CD4-positive, alpha-beta T cell treated with Interleukin-1 beta for 1 hour (primary cell): Measurements from ENCODE around the gene MYLK.

Experiments used
- DNase-seq, 2 donors: peaks; one replicate each; pipeline ENCODE4 v3.0.0-alpha.2; 2020 to 2022

MYLK gene

DNA sequence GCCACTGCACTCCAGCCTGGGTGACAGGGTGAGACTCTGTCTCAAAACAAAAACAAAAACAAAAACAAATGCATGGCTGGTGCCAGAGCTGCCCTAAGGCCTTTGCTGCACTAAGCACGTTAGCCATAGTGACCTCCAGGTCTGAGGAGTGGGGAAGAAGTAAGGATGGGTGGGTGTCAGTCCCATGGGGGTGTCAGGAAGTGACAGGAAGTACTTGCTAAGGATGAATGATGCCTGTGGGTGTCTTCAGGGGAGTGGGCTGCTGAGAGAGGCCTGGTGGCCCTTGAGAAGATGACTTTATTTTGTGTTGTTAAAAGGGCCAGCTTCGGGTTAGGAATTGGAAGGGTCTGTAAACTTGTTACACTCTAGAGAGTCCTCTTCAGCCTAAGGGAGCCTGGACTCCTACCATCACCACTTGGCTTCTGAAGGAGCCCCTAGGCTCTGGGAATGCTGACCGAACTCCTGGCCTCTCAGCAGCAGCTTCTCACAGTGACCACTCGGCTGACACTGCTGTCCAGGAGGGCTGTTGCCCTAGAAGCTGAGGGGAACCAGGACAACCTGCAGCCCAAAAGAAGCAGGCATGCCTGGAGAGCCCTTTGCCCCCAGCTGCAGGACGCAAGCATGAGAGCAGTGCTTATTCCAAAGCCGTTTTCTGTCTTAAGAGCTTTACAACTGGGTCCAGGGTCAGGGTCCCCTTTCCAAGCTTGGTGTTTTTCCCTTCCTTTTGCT lies 116.4 kb downstream of the MYLK start:
- DNase-seq: no peak

DNA sequence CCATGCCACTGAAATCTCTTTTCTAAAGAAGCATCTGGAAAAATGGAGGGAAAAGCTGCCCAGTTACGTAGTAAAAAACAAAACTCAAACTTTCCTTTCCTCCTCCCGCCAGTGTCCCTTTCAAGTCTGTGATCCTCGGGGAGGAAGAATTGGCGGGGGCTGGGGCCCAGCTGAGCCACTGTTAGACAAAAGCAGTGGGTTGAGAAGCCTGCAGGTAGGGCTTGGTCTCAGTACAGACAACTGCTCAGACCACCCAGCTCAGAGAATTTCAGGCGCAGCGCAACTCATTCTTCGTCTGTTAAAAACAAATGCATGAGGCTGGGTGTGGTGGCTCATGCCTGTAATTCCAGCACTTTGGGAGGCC lies 117.1 kb downstream of the MYLK start:
- DNase-seq: no peak

GRCh38 chr3:123766193-123767008 lies 117.7 kb downstream of the MYLK start:
- no peak for DNase-seq

GRCh38 chr3:123765475-123766128 lies 118.5 kb downstream of the MYLK start:
- no peak for DNase-seq

- no peak for DNase-seq
Observed at GRCh38 chr3:123764647-123765046, 119.5 kb downstream of the MYLK start.

DNA sequence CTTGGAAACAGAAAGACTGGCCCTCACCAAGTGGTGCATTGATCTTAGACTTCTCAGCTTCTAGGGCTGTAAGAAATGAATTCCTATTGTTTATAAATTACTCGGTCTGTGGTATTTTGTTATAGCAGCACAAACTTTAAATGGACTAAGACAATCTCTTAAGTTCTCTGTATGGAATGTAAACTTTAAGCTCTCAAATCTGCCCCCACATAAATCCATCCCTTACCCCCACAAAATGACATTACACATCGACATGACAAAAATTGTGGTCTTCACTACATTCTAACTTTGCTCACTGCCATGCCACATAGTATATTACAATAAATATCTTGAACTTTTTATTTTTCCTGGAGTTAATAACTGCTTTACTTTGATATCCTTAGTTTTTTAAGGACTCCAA lies 121.3 kb downstream of the MYLK start:
- DNase-seq: no peak

- no peak for DNase-seq
Observed at GRCh38 chr3:123760817-123761216, 123.3 kb downstream of the MYLK start.

DNA sequence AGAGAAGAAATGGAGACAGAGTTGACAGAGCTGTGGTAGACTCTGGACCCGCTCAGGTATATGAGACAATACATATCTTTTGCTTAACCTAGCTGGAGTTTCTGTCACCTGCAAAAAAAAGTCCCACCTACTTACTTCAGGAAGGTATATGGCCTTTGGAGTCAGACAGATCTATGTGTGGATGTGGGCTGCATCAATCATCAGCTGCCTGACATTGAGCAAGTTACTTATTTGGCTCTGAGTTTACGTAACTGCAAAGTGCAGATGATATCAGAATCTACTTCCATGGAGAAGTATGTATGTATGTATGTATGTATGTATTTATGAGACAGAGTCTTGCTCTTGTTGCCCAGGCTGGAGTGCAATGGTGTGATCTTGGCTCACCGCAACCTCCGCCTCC lies 124.3 kb downstream of the MYLK start:
- DNase-seq: no peak

DNA sequence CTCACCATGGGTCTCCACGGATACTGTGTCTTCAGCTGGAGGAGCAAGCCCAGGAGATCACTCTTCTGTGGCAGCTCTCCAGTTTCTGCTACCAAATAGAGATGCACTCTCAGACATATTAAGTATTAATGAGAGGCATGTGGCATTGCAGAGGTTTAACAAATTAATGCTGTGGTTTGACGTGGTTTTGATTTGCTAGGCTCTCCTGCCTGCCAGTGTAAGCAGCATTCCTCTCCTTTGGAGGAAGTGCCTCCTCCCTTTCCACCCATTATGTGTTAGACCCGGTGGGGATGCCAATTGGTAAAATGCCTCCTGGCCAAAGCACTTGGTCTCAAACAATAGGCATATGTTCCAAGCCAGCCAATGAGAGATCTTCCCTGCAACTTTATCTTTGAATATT lies 124.8 kb downstream of the MYLK start:
- no peak for DNase-seq

DNA sequence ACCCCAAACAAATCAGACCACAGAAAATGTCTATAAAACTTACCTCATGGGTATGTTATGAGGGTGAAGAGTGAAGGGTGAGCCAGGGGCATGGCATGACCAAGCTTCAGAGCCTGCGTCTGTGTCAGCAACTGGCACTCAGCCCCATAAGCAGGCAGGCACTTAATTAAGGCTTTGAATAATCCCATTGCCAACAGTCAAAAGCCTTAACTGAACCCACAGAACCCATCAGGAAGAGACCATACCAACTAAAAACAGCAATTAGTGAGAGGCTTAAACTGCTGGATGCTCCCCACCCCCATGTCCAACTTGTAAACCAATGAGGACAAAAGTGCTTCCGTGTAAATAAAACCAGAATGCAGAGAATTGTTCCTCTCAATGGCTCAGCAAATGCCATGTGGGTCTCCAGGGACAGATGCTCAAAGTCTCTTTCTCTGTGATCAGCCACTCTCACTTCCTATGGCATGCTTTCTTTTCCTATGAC lies 126.0 kb downstream of the MYLK start:
- DNase-seq: no peak

DNA sequence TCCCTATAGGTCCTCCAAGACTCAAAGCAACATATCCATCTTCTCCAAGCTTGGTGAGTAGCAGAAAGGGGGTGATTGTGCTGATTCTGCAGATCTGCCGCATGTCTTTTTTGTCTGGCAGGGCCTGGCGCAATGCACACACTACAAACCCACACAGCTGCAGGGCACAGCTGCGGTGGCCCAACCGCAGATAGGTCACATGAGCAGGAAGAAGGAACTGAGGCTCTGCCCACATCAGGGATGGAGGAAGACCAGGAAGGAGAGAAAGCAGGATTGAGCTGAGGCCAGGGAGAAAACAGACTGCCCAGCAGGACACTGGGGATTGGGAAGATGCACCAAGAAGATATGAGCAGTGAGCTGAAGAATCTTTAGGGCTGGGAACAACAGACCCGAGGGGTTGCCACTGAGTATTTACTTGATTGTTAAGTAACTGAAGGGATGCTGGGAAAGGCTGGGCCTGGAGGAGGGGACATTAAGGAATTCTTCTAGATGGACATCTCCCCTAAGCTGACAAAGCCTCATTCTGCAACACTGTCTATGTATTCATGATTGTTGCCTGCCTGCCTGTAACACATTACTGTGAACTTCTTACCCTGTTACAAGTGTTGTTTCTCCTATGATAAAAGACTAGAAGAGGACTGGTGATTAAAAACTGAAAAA lies 126.7 kb downstream of the MYLK start:
- DNase-seq: peak in 1 of 2 donors; percentile 17

GRCh38 chr3:123755501-123755900 lies 128.6 kb downstream of the MYLK start:
- DNase-seq: no peak

DNA sequence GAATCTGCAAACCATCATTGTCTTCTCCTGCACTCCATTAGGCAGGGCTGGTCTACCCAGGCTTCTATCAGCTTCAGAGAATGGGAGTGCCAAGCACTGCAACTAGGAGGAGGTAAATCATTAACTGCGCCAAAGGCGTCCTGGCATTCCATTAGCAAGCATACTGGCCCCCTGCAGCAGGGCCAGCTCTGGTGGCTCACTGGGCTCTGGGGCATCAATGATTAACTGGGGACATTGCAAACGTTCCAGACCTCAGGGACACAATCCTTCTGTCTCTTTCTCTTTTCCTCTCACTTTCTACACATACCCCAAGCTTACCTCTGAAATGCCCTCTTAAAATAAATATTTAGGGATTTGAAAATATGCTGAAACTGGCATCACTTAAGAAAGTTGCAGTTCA lies 129.0 kb downstream of the MYLK start:
- DNase-seq: no peak

DNA sequence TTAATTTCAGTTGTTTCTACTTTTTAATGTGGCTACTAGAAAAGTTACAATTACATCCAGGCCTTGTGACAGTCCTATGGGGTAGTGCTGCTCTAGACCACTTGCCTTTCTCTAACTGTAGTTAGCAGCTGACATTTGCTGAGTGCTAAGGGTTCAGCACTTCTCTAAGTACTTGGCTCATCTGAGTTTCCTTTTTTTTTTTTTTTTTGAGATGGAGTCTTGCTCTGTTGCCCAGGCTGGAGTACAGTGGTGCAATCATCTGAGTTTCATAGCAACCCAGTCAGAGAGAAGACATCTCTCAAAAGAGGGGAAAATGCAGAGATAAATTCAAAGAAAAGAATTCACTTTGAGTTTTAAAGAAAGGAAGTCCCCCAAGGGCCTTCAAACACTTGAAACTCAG lies 130.8 kb downstream of the MYLK start:
- DNase-seq: no peak

DNA sequence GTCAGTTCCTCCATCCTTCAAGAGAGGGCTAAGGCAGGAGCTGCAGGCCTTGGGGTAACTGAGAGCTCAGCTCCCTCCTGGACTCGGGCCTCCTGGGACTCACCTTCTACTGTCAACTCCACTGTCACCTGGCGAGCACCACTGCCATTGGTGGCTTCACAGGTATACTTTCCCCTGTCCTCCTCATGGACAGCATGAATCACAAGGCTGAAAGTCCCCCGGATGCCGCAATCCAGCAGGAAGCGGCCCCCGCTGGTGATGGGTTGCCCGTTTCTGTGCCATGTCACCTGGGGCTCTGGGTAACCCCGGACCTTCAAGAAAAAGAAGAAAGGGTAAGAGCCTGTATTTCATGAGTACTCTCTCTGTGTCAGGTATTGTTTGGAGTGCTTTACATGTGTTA lies 131.9 kb downstream of the MYLK start:
- DNase-seq: no peak

- no peak for DNase-seq
Observed at GRCh38 chr3:123751433-123751832, 132.7 kb downstream of the MYLK start.

GRCh38 chr3:123750659-123751420 lies 133.3 kb downstream of the MYLK start:
- no peak for DNase-seq

GRCh38 chr3:123750209-123750608 lies 133.9 kb downstream of the MYLK start:
- no peak for DNase-seq

- DNase-seq: no peak
Observed at GRCh38 chr3:123749711-123750110, 134.4 kb downstream of the MYLK start.

- no peak for DNase-seq
Observed at GRCh38 chr3:123745184-123745855, 138.8 kb downstream of the MYLK start.

- DNase-seq: no peak
Observed at GRCh38 chr3:123744064-123744463, 140.1 kb downstream of the MYLK start.

- DNase-seq: no peak
Observed at GRCh38 chr3:123743121-123743520, 141.0 kb downstream of the MYLK start.
